Measurements from ENCODE around the gene OR52E8.

OR52E8 gene

DNA sequence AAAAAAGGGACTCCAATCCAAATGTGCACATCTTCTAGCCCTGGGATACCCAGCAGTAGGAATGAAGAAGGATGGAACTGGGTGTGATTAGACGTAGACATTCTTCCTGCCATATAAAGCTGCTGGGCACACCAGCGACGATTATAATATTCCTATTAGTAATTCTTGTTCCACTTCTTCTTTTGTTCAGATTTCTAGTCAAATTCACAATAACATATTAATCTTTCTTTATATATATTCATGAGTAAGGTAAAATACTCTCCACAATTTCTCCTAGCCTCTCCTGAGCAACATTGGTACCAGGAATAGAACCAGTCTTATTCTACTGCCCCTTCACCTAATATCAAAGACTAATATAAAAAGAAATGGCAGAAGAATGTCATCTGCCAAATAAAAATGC lies at the start of gene OR52E8:
TSS of gene OR52E8 (minus strand) at position 101 of the 400 bp plus-strand sequence. CDS start at position 101, 0 bp downstream.
- TF ChIP-seq, protein P1, sequence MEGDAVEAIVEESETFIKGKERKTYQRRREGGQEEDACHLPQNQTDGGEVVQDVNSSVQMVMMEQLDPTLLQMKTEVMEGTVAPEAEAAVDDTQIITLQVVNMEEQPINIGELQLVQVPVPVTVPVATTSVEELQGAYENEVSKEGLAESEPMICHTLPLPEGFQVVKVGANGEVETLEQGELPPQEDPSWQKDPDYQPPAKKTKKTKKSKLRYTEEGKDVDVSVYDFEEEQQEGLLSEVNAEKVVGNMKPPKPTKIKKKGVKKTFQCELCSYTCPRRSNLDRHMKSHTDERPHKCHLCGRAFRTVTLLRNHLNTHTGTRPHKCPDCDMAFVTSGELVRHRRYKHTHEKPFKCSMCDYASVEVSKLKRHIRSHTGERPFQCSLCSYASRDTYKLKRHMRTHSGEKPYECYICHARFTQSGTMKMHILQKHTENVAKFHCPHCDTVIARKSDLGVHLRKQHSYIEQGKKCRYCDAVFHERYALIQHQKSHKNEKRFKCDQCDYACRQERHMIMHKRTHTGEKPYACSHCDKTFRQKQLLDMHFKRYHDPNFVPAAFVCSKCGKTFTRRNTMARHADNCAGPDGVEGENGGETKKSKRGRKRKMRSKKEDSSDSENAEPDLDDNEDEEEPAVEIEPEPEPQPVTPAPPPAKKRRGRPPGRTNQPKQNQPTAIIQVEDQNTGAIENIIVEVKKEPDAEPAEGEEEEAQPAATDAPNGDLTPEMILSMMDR (IDR thresholded peaks at IDR 0.05; ENCODE audit: low read depth, low read length): no peak
- no peak within 1 kb of the TSS for H3K4me3 ChIP-seq (ENCODE audit: low read depth, low read length)

DNA sequence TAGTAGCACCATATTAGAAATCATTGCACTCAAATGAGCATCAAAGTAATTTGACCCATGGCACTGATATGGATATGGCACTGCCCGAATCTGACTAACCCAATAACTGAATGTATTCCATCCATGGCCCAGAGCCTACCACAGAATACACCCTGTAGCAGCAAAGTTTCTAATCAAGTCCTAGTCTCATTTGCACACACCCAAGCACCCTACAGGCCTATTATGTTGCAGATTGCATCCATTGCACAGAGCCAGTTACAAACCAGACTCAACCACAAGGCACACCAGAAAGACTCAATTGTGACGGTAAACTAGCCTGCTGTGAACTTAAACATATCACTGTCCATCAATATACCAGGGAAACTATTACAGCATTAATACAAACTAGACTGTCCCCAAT lies 42.0 kb upstream of the OR52E8 start:
- TF ChIP-seq, protein P1 (IDR thresholded peaks at IDR 0.05; ENCODE audit: low read depth, low read length): no peak
- no peak overlapping the region for H3K4me3 ChIP-seq (ENCODE audit: low read depth, low read length)

DNA sequence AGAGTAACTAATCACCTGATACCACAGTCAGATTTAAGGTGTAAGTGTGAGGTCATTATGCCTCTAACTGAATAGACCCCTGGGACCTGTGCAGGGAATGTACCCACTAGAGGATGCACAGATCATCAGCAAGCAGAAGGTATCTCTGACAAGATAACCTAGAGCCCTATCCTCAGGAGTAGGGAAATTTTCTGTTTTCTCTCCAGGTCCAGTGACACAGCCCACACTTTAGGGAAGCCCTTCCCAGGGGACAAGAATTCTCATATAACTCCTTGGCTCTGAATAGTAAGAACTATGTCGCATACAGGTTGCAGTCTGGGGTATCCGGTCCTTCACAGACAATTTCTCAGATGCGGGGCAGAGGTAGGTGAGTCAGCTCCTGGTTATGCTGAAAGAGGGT lies 35.4 kb upstream of the OR52E8 start, which contains the start of gene OR52E5:
TSS of gene OR52E5 (plus strand) at position 301 of the 400 bp plus-strand sequence. CDS start 7,569 bp downstream, outside the sequence.
- no peak within 1 kb of the TSS for H3K4me3 ChIP-seq (ENCODE audit: low read depth, low read length)
- TF ChIP-seq, protein P1 (IDR thresholded peaks at IDR 0.05; ENCODE audit: low read depth, low read length): no peak

DNA sequence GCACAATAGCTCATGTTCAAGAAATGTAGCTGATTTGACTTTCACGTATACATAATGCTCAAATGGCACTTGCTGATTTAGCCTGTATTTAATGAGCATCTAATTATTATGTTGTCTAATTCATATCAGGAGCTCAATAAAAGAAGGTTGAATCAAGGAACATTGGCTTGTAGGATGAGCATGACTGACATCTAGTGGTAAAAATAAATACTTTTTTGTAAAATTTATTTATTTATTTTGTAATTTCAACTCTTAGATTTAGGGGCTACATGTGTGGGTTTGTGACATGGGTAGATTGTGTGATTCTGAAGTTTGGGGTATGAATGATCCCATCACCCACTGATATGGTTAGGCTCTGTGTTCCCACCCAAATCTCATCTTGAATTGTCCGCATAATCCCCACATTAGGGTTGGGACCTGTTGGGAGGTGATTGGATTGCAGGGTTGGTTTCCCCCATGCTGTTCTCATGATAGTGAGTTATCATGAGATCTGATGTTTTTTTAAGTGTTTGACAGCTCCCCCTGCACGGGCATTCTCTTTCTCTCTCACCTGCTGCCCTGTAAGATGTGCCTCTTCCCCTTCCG lies 33.8 kb upstream of the OR52E8 start:
- H3K4me3 ChIP-seq (ENCODE audit: low read depth, low read length): no peak overlapping the region
- TF ChIP-seq, protein P1 (IDR thresholded peaks at IDR 0.05; ENCODE audit: low read depth, low read length): no peak

DNA sequence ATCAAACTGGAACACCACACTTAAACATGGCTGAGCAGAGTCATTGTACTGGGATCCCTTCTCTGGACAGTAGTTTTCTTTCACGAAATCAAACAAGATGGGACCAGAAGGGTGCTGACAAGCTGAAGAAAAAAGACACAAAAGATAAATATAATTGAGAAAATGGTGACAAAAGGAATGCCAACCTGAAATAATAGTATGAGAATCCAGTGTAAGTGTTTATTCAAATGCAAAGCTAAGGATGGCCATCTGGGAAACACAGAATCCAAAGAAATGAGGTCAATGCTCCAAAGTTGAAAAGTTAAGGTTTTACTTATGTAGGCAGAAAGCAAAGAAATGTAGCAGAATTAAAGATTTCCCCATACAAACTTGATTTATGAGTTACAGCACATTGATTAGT lies 30.2 kb upstream of the OR52E8 start:
- TF ChIP-seq, protein P1 (IDR thresholded peaks at IDR 0.05; ENCODE audit: low read depth, low read length): no peak
- no peak overlapping the region for H3K4me3 ChIP-seq (ENCODE audit: low read depth, low read length)

DNA sequence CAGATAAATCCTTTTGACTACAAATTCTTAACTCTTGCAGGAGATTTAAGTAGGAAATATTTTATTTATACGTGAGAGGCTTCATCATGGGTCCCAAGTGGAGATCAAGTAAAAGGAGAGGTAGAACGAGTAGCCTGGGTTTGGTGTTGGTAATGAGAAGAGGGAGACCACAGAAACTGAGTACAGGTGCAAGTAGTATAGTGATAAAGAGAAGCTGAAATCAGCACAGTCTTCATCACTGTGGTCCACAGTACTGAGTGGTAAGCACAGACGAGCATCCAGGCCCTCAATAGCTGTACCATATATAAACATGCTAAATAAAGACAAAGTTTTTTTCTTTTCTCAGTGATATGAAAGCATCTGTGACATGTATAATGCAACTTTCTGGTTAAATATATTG lies 29.7 kb upstream of the OR52E8 start:
- TF ChIP-seq, protein P1 (IDR thresholded peaks at IDR 0.05; ENCODE audit: low read depth, low read length): no peak
- no peak overlapping the region for H3K4me3 ChIP-seq (ENCODE audit: low read depth, low read length)

DNA sequence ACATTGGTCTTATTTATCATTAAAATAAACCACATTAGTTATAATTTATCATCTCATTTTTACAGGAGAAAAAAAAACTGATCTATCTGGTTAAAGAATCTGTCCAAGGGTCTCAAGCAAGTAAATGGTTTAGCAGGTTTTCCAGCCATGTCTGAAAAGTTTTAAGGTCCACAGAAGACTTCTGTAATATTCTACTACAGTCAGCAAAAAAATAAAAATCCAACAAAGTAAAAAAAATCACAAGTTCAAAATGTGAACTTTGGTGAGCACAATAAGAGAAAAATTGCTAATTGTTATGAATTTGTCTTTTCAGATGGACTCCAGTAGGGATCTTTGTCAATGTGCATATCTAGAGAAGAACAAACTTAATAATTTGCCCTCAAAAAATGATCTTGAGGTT lies 24.3 kb upstream of the OR52E8 start:
- no peak overlapping the region for H3K4me3 ChIP-seq (ENCODE audit: low read depth, low read length)

More for the DNA sequence above, 24.3 kb upstream of the OR52E8 start:
- TF ChIP-seq, protein P1 (IDR thresholded peaks at IDR 0.05; ENCODE audit: low read depth, low read length): no peak
